ENCODE measurements around the gene SSH3. TPM values are rescaled to one million over a fixed set of nuclear protein-coding genes. Genes with fewer than 3 reads are reported as not detected.

The SSH3 gene
- total RNA-seq, 1 experiment from 2014 or later = 38.0 TPM

DNA sequence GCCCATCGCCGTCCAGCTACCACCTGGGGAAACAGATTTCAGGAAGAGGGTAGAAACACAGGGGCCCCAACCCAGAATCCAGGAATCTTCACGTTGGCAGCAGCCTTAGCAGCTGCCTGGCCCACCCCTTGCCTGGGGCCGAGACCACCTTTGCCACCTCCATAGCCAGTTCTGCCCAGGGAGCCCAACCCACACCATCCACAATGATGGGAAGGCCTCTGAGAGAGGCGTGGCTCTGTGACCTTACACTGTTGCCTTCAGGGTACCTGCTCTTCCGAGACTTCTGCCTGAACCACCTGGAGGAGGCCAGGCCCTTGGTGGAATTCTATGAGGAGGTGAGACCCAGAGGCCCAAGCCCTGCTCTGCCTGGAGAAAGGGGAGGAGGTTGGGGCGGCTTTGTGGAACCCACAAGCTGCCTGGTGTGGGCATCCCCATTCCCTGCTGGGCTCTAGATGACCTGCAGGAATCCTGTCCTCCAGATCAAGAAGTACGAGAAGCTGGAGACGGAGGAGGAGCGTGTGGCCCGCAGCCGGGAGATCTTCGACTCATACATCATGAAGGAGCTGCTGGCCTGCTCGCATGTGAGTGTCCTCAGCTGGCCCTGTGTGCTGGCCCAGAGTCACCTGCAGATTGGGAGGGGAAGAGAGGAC is 24.3 kb upstream of the SSH3 start:
- peaks cover 31% of the 10 kb centered on the region for H3K36me3 Mint-ChIP-seq (ENCODE audit: insufficient read depth, unreplicated experiment)
- H3K27me3 Mint-ChIP-seq (ENCODE audit: insufficient read depth, unreplicated experiment) = no peaks in the 10 kb centered on the region
- intact Hi-C loops (cut with micrococcal nuclease) = no loop called here
- ChIA-PET POLR2A (interaction anchor here (0.8 to 1.9 kb wide), 2 partner anchors 9 to 39 kb away, joined by 4 to 6 read pairs; no protein-coding TSS in a partner anchor), CTCF (no interaction called here)
- no peak overlapping the region for H3K27ac Mint-ChIP-seq (ENCODE audit: low read depth, unreplicated experiment)
- H3K4me1 Mint-ChIP-seq (ENCODE audit: insufficient read depth, unreplicated experiment) = no peaks in the 10 kb centered on the region
- TF ChIP-seq, protein P1, sequence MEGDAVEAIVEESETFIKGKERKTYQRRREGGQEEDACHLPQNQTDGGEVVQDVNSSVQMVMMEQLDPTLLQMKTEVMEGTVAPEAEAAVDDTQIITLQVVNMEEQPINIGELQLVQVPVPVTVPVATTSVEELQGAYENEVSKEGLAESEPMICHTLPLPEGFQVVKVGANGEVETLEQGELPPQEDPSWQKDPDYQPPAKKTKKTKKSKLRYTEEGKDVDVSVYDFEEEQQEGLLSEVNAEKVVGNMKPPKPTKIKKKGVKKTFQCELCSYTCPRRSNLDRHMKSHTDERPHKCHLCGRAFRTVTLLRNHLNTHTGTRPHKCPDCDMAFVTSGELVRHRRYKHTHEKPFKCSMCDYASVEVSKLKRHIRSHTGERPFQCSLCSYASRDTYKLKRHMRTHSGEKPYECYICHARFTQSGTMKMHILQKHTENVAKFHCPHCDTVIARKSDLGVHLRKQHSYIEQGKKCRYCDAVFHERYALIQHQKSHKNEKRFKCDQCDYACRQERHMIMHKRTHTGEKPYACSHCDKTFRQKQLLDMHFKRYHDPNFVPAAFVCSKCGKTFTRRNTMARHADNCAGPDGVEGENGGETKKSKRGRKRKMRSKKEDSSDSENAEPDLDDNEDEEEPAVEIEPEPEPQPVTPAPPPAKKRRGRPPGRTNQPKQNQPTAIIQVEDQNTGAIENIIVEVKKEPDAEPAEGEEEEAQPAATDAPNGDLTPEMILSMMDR (IDR thresholded peaks at IDR 0.05; ENCODE audit: unreplicated experiment) = no peak
- BruUV-seq (replicated peaks) = no TSS peak
- no peaks in the 10 kb centered on the region for H3K9me3 Mint-ChIP-seq (ENCODE audit: unreplicated experiment)
- H3K4me3 Mint-ChIP-seq (ENCODE audit: unreplicated experiment) = no peak overlapping the region
- no peak for DNase-seq (ENCODE audit: unreplicated experiment)

DNA sequence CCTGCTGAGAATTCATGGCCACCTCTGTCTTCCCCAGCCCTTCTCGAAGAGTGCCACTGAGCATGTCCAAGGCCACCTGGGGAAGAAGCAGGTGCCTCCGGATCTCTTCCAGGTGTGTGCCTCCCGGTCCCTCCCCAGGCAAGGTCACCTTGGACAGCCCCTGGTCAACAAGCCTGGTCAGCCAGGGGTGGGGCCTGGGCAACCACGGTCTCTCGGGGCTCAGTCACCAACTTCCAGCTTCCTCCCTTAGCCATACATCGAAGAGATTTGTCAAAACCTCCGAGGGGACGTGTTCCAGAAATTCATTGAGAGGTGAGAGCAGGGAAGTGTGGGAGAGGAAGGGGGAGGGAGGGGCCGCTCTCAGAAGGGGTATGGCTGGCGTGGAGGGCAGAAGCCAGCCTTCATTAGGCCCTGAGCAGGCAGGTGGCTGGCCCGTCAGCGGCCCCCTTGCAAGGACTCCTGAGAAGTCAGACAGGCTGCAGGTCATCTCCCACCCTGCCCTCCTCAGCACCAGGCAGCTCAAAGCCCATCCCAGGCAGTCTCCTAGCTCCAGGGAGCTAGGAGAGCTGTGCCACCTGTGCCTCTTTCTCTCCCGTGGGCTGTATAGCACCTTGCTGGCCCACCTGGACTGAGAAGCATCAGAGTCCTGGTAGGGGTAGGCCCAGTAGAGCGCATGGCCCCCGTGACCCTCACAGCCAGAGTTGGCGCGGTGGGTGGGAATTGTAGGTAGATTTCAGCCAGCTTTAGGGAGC is 23.6 kb upstream of the SSH3 start:
- TF ChIP-seq, protein P1 (IDR thresholded peaks at IDR 0.05; ENCODE audit: unreplicated experiment) = no peak
- Mint-ChIP-seq H3K9me3 (ENCODE audit: unreplicated experiment) (no peaks in the 10 kb centered on the region), H3K27me3 (ENCODE audit: insufficient read depth, unreplicated experiment) (no peaks in the 10 kb centered on the region), H3K27ac (ENCODE audit: low read depth, unreplicated experiment) (no peak overlapping the region), H3K36me3 (ENCODE audit: insufficient read depth, unreplicated experiment) (peaks cover 26% of the 10 kb centered on the region), H3K4me1 (ENCODE audit: insufficient read depth, unreplicated experiment) (no peaks in the 10 kb centered on the region), H3K4me3 (ENCODE audit: unreplicated experiment) (no peak overlapping the region)
- ChIA-PET POLR2A (interaction anchor here (0.8 to 1.9 kb wide), 2 partner anchors 8 to 39 kb away, joined by 4 to 6 read pairs; no protein-coding TSS in a partner anchor), CTCF (interaction anchor here (0.5 to 1.3 kb wide), 2 partner anchors 10 to 139 kb away, joined by 3 to 4 read pairs; no protein-coding TSS in a partner anchor)
- no peak for DNase-seq (ENCODE audit: unreplicated experiment)
- no TSS peak for BruUV-seq (replicated peaks)
- intact Hi-C loops (cut with micrococcal nuclease) = no loop called here

DNA sequence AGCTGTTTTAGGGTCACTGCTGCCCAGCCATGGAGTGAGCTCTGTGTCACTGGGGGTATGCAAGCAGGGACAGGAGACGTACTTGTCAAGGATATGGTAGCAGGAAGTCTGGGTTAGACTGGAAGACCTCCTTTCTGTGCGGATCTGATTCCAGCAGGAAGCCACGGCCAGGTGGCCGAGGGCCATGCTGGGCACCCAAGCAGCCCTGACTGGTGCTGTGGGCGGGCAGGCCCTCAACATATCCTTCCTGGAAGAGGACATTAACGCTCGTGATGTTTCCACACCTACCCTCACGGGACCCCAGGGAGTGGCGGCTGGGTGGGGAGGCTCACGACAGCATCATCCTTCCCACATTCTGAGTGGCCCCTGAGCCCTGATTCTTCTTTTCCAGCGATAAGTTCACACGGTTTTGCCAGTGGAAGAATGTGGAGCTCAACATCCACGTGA is 23.0 kb upstream of the SSH3 start:
- Mint-ChIP-seq H3K27ac (ENCODE audit: low read depth, unreplicated experiment) (no peak overlapping the region), H3K9me3 (ENCODE audit: unreplicated experiment) (no peaks in the 10 kb centered on the region), H3K4me1 (ENCODE audit: insufficient read depth, unreplicated experiment) (no peaks in the 10 kb centered on the region), H3K4me3 (ENCODE audit: unreplicated experiment) (no peak overlapping the region), H3K27me3 (ENCODE audit: insufficient read depth, unreplicated experiment) (no peaks in the 10 kb centered on the region), H3K36me3 (ENCODE audit: insufficient read depth, unreplicated experiment) (peaks cover 26% of the 10 kb centered on the region)
- ChIA-PET POLR2A (interaction anchor here (1.9 kb wide), 1 partner anchor 8 kb away, joined by 6 read pairs; no protein-coding TSS in a partner anchor), CTCF (interaction anchor here (0.5 to 1.3 kb wide), 2 partner anchors 9 to 140 kb away, joined by 3 to 4 read pairs; no protein-coding TSS in a partner anchor)
- no TSS peak for BruUV-seq (replicated peaks)
- TF ChIP-seq, protein P1 (IDR thresholded peaks at IDR 0.05; ENCODE audit: unreplicated experiment) = no peak
- intact Hi-C loops (cut with micrococcal nuclease) = no loop called here
- no peak for DNase-seq (ENCODE audit: unreplicated experiment)

Data from MCF 10A (cell line).